Parathyroid adenoma (tissue), 2 donors: ENCODE measurements around the gene CHTF18.

Experiments
- H2AFZ ChIP-seq: fragments of 300-600 bp; sonication (generic); one replicate; pipeline ENCODE4 v1.7.0; 2017; ENCODE audit warnings: antibody characterized with exemption, mild to moderate bottlenecking
- H3K27ac ChIP-seq: fragments of 300-600 bp; sonication (generic); one replicate; pipeline ENCODE4 v1.7.0; 2017
- H3K27me3 ChIP-seq: fragments of 300-600 bp; sonication (generic); one replicate; pipeline ENCODE4 v1.7.0; 2017; ENCODE audit warnings: low read length; ENCODE audit not compliant: control insufficient read depth, insufficient read depth
- H3K36me3 ChIP-seq: fragments of 300-600 bp; sonication (generic); one replicate; pipeline ENCODE4 v1.7.0; 2017; ENCODE audit warnings: low read length; ENCODE audit not compliant: control insufficient read depth, insufficient read depth
- H3K4me1 ChIP-seq: fragments of 300-600 bp; sonication (generic); one replicate; pipeline ENCODE4 v1.7.0; 2017; ENCODE audit warnings: control low read depth
- H3K4me2 ChIP-seq: fragments of 300-600 bp; sonication (generic); one replicate; pipeline ENCODE4 v1.7.0; 2017; ENCODE audit warnings: low read length
- H3K4me3 ChIP-seq: fragments of 300-600 bp; sonication (generic); one replicate; pipeline ENCODE4 v1.7.0; 2017; ENCODE audit warnings: low read depth, low read length
- H3K79me2 ChIP-seq: fragments of 300-600 bp; sonication (generic); one replicate; pipeline ENCODE4 v1.7.0; 2017; ENCODE audit warnings: control low read depth
- H3K9ac ChIP-seq: fragments of 300-600 bp; sonication (generic); one replicate; pipeline ENCODE4 v1.7.0; 2017; ENCODE audit warnings: mild to moderate bottlenecking
- H3K9me3 ChIP-seq: fragments of 300-600 bp; sonication (generic); one replicate; pipeline ENCODE4 v1.7.0; 2017; ENCODE audit warnings: low read length; ENCODE audit not compliant: control insufficient read depth
- TF ChIP-seq, protein P1 (sequence below): fragments of 300-600 bp; sonication (generic); IDR thresholded peaks from one replicate; pipeline ENCODE4 v1.7.0; 2017; ENCODE audit warnings: antibody characterized with exemption, mild to moderate bottlenecking
- donor health status: primary hyperparathyroidism.

The CHTF18 gene

DNA sequence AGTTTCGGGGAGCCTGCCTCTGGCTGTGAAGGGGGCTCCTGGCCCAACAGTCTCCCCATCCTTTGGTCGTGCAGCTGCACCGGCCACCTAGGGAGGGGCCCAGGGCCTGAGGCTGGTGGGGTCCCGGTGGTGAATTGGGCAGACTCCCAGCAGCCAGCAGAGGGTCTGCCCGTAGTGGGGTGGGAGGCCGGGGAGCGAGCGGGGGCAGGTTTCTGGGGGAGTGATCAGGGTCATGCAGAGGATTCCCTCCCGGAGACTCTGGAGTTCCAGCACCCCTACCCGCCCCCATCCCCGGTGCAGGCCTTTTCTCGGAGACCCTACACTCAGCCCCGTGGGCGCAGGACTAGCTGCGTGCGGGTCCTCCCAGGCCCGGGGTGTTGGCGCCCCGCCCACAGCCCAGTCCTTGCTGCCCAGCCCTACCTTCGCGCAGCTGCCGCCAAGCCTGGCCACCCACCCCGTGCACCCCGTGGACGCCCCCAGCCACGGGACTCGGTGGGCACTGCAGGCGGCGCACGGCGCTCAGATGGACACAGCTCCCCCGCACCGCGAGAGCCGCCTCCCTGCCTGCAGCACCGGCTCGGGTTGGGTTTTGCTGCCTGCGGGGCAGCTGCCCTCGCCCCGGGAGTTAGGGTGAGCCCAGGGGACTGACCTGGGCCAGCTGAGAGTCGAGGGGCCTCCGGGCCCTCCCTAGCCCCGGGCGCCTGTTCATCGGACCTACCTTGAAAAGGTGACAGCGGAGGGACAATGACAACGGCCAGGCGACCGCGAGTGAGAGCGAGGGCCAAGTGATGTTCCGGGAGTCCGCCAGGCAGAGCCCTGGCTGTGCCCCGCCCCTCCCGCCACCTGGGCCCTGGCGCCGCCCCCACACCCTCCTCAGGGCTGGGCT, 11.8 kb downstream of the CHTF18 start, which contains the start of gene GNG13:
TSS of gene GNG13 (minus strand) at position 787 of the 886 bp plus-strand sequence. CDS start 1,657 bp downstream, outside the sequence.
- no peaks in the 10 kb centered on the region for H3K36me3 ChIP-seq
- H3K4me3 ChIP-seq: no peak within 1 kb of the TSS
- TF ChIP-seq, protein P1, sequence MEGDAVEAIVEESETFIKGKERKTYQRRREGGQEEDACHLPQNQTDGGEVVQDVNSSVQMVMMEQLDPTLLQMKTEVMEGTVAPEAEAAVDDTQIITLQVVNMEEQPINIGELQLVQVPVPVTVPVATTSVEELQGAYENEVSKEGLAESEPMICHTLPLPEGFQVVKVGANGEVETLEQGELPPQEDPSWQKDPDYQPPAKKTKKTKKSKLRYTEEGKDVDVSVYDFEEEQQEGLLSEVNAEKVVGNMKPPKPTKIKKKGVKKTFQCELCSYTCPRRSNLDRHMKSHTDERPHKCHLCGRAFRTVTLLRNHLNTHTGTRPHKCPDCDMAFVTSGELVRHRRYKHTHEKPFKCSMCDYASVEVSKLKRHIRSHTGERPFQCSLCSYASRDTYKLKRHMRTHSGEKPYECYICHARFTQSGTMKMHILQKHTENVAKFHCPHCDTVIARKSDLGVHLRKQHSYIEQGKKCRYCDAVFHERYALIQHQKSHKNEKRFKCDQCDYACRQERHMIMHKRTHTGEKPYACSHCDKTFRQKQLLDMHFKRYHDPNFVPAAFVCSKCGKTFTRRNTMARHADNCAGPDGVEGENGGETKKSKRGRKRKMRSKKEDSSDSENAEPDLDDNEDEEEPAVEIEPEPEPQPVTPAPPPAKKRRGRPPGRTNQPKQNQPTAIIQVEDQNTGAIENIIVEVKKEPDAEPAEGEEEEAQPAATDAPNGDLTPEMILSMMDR: no peak
- peak within 1 kb of the TSS; percentile 38 for H3K4me2 ChIP-seq
- peak within 1 kb of the TSS; percentile 9 for H2AFZ ChIP-seq
- no peak within 1 kb of the TSS for H3K9ac ChIP-seq
- no peaks in the 10 kb centered on the region for H3K9me3 ChIP-seq
- H3K79me2 ChIP-seq: no peaks in the 10 kb centered on the region
- no peaks in the 10 kb centered on the region for H3K4me1 ChIP-seq
- H3K27me3 ChIP-seq: no peaks in the 10 kb centered on the region
- H3K27ac ChIP-seq: no peak within 1 kb of the TSS

- H3K36me3 ChIP-seq: no peaks in the 10 kb centered on the region
- no peaks in the 10 kb centered on the region for H3K27me3 ChIP-seq
- H3K4me1 ChIP-seq: no peaks in the 10 kb centered on the region
- no peak overlapping the region for H3K4me2 ChIP-seq
- no peak overlapping the region for H3K27ac ChIP-seq
- TF ChIP-seq, protein P1: no peak
- no peaks in the 10 kb centered on the region for H3K9me3 ChIP-seq
- H3K9ac ChIP-seq: no peak overlapping the region
- no peak overlapping the region for H2AFZ ChIP-seq
- H3K79me2 ChIP-seq: no peaks in the 10 kb centered on the region
- no peak overlapping the region for H3K4me3 ChIP-seq
These were observed 12.6 kb downstream of the CHTF18 start for GRCh38 chr16:800834-801511.

- TF ChIP-seq, protein P1: no peak
- no peaks in the 10 kb centered on the region for H3K79me2 ChIP-seq
- H3K27ac ChIP-seq: no peak overlapping the region
- H3K4me3 ChIP-seq: no peak overlapping the region
- no peak overlapping the region for H3K9ac ChIP-seq
- no peaks in the 10 kb centered on the region for H3K27me3 ChIP-seq
- H2AFZ ChIP-seq: no peak overlapping the region
- no peaks in the 10 kb centered on the region for H3K36me3 ChIP-seq
- no peaks in the 10 kb centered on the region for H3K4me1 ChIP-seq
- no peaks in the 10 kb centered on the region for H3K9me3 ChIP-seq
- H3K4me2 ChIP-seq: no peak overlapping the region
These were observed 13.4 kb downstream of the CHTF18 start for GRCh38 chr16:801584-802363.

DNA sequence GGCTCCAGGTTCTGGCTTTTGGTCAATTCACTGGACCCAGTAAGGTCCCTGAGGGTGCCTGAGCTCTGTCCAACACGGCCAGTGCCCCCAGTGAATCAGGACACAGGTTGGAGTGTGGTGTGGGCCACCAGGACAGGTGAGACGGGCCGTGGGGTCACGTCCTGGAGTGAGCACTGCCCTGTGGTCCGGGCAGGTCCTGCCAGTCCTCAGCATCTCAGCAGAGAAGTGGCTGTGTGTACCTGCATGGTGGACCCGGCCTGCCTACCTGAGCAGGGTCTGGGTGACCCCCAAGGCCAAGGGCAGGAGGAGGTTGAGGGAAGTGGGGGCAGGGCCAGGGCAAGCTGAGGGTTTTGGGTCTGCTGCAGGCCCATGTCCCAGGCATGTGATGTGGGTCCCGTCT, 14.0 kb downstream of the CHTF18 start:
- H3K4me1 ChIP-seq: no peaks in the 10 kb centered on the region
- no peaks in the 10 kb centered on the region for H3K9me3 ChIP-seq
- TF ChIP-seq, protein P1: no peak
- no peaks in the 10 kb centered on the region for H3K79me2 ChIP-seq
- H3K4me3 ChIP-seq: no peak overlapping the region
- H2AFZ ChIP-seq: no peak overlapping the region
- no peak overlapping the region for H3K9ac ChIP-seq
- no peaks in the 10 kb centered on the region for H3K36me3 ChIP-seq
- no peaks in the 10 kb centered on the region for H3K27me3 ChIP-seq
- H3K4me2 ChIP-seq: no peak overlapping the region
- no peak overlapping the region for H3K27ac ChIP-seq
